Measurements from ENCODE around the gene ARHGAP18. TPM values are rescaled to one million over a fixed set of nuclear protein-coding genes. Genes with fewer than 3 reads are reported as not detected.

The ARHGAP18 gene
- total RNA-seq, 2 experiments from 2014 or later, result 7.5 to 8.1 TPM

DNA sequence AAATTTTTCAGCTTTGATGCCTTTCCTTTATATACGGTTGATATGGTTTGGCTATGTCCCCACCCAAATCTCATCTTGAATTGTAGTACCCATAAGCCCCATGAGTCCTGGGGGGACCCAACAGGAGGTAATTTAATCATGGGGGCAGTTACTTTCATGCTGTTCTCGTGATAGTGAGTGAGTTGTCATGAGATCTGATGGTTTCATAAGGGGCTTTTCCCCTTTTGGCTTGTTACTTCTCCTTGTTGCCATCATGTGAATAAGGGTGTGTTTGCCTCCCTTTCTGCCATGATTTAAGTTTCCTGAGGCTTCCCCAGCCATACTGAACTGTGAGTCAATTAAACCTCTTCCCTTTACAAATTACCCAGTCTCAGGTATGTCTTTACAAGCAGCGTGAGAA is 66.8 kb downstream of the ARHGAP18 start:
- no peak overlapping the region for H3K4me3 Mint-ChIP-seq
- POLR2A ChIA-PET, result no interaction called here
- CTCF ChIA-PET, result no interaction called here

DNA sequence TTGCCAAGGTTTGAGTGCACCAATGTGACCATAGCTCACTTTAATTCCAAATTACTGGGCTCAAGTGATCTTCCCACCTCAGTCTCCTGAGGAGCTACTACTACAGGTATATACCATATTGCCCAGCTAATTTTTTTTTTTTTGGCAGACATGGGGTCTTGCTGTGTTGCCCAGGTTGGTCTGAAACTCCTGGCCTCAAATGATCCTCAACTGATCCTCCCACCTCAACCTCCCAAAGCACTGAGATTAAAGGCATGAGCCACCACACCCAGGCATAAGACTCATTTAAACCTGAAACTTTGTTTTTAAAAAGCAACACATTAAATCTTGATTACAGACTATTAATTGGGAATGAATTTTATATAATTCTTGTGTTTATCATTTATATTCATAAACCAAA is 67.7 kb downstream of the ARHGAP18 start:
- no peak overlapping the region for H3K27ac Mint-ChIP-seq
- DNase-seq, result no peak
- no peaks in the 10 kb centered on the region for H3K4me1 Mint-ChIP-seq
- ChIA-PET POLR2A (no interaction called here), CTCF (no interaction called here)
- no peaks in the 10 kb centered on the region for H3K9me3 Mint-ChIP-seq
- peaks cover 4% of the 10 kb centered on the region for H3K36me3 Mint-ChIP-seq (ENCODE audit: low read depth)
- H3K4me3 Mint-ChIP-seq, result no peak overlapping the region
- H3K27me3 Mint-ChIP-seq, result no peaks in the 10 kb centered on the region

More for the DNA sequence above, 66.8 kb downstream of the ARHGAP18 start:
- H3K4me1 Mint-ChIP-seq, result no peaks in the 10 kb centered on the region
- no peaks in the 10 kb centered on the region for H3K9me3 Mint-ChIP-seq
- H3K27me3 Mint-ChIP-seq, result no peaks in the 10 kb centered on the region
- DNase-seq, result no peak
- no peak overlapping the region for H3K27ac Mint-ChIP-seq
- H3K36me3 Mint-ChIP-seq (ENCODE audit: low read depth), result peaks cover 4% of the 10 kb centered on the region

DNA sequence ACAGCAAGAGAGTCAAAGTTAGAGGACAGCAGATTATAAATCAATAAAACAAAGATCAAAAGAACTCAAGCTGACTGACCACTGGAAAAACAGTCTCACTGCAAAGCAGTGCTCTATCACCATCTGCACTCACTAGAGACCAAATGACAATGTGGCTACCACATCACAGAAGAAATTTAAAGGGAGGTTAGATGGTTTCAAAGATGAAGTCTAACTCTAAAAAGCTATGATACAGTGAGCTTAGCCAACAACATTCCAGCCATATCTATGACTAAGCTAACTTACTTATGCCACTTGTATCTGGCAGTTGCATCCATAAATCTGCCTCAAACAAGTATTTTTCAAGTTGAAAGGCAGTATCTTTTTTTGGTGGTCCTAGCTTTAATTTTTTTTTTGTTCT is 68.6 kb downstream of the ARHGAP18 start:
- CTCF ChIA-PET, result no interaction called here
- H3K27me3 Mint-ChIP-seq, result no peaks in the 10 kb centered on the region
- H3K4me3 Mint-ChIP-seq, result no peak overlapping the region
- H3K27ac Mint-ChIP-seq, result no peak overlapping the region
- H3K4me1 Mint-ChIP-seq, result no peaks in the 10 kb centered on the region
- POLR2A ChIA-PET, result interaction anchor here (0.7 kb wide), 1 partner anchor 20 kb away, joined by 4 read pairs; no protein-coding TSS in a partner anchor
- H3K9me3 Mint-ChIP-seq, result no peaks in the 10 kb centered on the region
- H3K36me3 Mint-ChIP-seq (ENCODE audit: low read depth), result peaks cover 4% of the 10 kb centered on the region
- DNase-seq, result no peak

DNA sequence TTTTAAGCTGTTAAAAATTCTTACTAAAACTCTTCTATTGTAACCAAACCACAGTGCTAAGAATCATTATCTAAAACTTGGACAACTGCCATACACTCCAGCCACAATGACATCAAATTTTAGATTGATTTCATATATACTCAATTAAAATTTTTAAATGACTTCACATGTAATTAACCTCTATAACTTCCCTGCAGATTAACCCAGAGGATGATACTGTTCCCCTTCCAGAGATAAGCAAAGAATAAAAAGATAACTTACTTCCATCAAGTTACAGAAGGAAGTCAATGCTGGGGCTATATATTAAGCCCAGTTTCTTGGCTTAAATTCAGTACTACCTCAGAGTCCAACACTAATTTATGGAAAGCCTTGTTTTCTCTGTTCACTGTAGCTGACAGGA is 71.3 kb downstream of the ARHGAP18 start:
- DNase-seq, result no peak
- ChIA-PET CTCF (no interaction called here), POLR2A (no interaction called here)
- Mint-ChIP-seq H3K36me3 (ENCODE audit: low read depth) (peaks cover 7% of the 10 kb centered on the region), H3K9me3 (no peaks in the 10 kb centered on the region), H3K4me1 (no peaks in the 10 kb centered on the region), H3K27me3 (no peaks in the 10 kb centered on the region), H3K27ac (no peak overlapping the region), H3K4me3 (no peak overlapping the region)

- no peaks in the 10 kb centered on the region for H3K9me3 Mint-ChIP-seq
- no peak for DNase-seq
- no peak overlapping the region for H3K4me3 Mint-ChIP-seq
- H3K27ac Mint-ChIP-seq, result no peak overlapping the region
- CTCF ChIA-PET, result interaction anchor here (0.8 to 1.2 kb wide), 2 partner anchors 17 to 92 kb away, joined by 3 to 4 read pairs; no protein-coding TSS in a partner anchor
- H3K36me3 Mint-ChIP-seq (ENCODE audit: low read depth), result peaks cover 7% of the 10 kb centered on the region
- H3K27me3 Mint-ChIP-seq, result no peaks in the 10 kb centered on the region
- POLR2A ChIA-PET, result no interaction called here
- no peaks in the 10 kb centered on the region for H3K4me1 Mint-ChIP-seq
These were observed 71.8 kb downstream of the ARHGAP18 start for GRCh38 chr6:129638055-129638684.

DNA sequence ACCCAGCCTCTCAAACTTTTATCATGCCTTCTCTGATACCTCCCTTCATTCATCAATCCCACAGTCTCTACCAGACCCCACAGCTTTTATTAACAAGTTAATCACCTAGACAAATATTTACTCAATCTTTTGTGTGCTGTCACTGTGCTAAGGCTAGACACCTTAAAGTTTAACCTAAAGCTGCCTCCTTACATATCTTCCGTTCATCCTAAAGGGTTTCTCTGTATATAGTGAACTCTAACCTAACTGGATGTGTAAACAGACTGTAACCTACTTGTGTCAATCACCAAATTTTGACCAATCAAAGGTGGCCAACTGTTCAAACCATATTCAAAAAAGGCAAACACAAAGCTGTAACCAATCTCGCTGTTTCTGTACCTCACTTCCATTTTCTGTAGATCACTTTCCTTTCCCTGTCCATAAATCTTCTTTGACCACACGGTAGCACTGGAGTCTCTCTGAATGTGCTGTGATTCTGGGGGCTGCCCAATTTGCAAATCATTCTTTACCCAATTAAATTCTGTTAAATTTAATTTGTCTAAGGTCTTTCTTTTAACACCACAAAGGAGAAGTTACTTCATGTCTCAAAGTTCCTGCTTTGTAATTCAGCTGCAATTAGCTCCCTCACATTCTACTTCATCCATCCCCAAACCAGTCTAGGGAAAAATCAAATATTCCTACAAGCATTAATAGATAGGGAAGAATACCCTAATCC is 72.5 kb downstream of the ARHGAP18 start:
- CTCF ChIA-PET, result interaction anchor here (0.8 to 1.2 kb wide), 2 partner anchors 17 to 93 kb away, joined by 3 to 4 read pairs; no protein-coding TSS in a partner anchor
- no peak for DNase-seq
- Mint-ChIP-seq H3K27ac (no peak overlapping the region), H3K4me3 (no peak overlapping the region), H3K27me3 (no peaks in the 10 kb centered on the region), H3K36me3 (ENCODE audit: low read depth) (peaks cover 7% of the 10 kb centered on the region), H3K4me1 (no peaks in the 10 kb centered on the region), H3K9me3 (no peaks in the 10 kb centered on the region)
- POLR2A ChIA-PET, result no interaction called here

GRCh38 chr6:129635396-129636130 is 74.4 kb downstream of the ARHGAP18 start:
- Mint-ChIP-seq H3K27ac (peak overlapping the region; percentile 44), H3K4me3 (no peak overlapping the region), H3K27me3 (no peaks in the 10 kb centered on the region), H3K4me1 (no peaks in the 10 kb centered on the region), H3K9me3 (no peaks in the 10 kb centered on the region), H3K36me3 (ENCODE audit: low read depth) (peaks cover 4% of the 10 kb centered on the region)
- CTCF ChIA-PET, result no interaction called here
- POLR2A ChIA-PET, result interaction anchor here (0.6 kb wide), 1 partner anchor 11 kb away, joined by 3 read pairs; no protein-coding TSS in a partner anchor
- DNase-seq, result no peak

GRCh38 chr6:129634411-129635230 is 75.4 kb downstream of the ARHGAP18 start:
- ChIA-PET CTCF (no interaction called here), POLR2A (no interaction called here)
- H3K4me3 Mint-ChIP-seq, result no peak overlapping the region
- H3K27me3 Mint-ChIP-seq, result no peaks in the 10 kb centered on the region
- no peaks in the 10 kb centered on the region for H3K4me1 Mint-ChIP-seq
- no peaks in the 10 kb centered on the region for H3K9me3 Mint-ChIP-seq
- no peak overlapping the region for H3K27ac Mint-ChIP-seq
- DNase-seq, result no peak
- H3K36me3 Mint-ChIP-seq (ENCODE audit: low read depth), result peaks cover 3% of the 10 kb centered on the region

DNA sequence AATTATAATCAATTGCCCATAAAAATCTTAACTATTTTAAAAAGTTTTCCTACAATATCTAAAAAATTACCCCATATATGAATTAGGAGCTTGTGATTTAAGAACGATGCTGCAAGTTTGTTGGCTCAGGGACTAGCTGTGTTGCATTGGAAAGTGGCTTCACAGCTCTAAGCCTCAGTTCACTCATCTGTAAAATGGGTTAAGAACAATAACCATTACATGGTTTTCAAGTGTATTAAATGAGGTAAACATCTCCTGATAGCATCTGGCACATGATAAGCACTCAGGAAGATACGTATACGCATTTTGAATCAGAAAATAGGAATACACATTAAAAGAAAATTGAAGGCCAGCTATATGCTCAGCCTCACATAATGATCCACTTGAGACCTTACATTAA is 76.4 kb downstream of the ARHGAP18 start:
- Mint-ChIP-seq H3K36me3 (ENCODE audit: low read depth) (peaks cover 3% of the 10 kb centered on the region), H3K27ac (no peak overlapping the region)
- POLR2A ChIA-PET, result no interaction called here

DNA sequence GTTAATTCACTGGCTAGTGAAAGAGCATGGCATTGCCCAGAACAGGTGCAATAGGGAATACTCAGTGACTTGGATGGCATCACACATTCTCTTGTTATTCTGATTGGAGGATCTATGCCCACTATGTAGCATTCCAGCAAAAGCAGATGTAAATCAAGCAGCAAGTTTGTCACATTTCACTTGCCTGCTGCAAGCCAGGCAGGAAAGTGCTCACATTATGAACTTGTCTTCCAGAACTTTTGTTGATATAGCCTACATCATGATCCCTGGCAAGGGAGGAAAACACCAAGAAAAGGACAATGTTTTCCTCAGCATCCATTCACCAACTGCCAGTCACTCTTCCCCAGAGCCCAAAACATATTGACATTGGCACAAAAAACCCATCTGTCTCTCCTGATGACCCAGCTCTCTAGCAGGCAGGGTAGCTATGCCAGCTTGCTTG is 77.8 kb downstream of the ARHGAP18 start:
- no peaks in the 10 kb centered on the region for H3K4me1 Mint-ChIP-seq
- no peaks in the 10 kb centered on the region for H3K27me3 Mint-ChIP-seq
- no peak for DNase-seq
- CTCF ChIA-PET, result no interaction called here
- peaks cover 3% of the 10 kb centered on the region for H3K36me3 Mint-ChIP-seq (ENCODE audit: low read depth)
- H3K27ac Mint-ChIP-seq, result no peak overlapping the region
- H3K4me3 Mint-ChIP-seq, result no peak overlapping the region
- no peaks in the 10 kb centered on the region for H3K9me3 Mint-ChIP-seq
- POLR2A ChIA-PET, result no interaction called here

More for the DNA sequence above, 76.4 kb downstream of the ARHGAP18 start:
- no peaks in the 10 kb centered on the region for H3K4me1 Mint-ChIP-seq
- H3K9me3 Mint-ChIP-seq, result no peaks in the 10 kb centered on the region
- CTCF ChIA-PET, result interaction anchor here (0.6 kb wide), 1 partner anchor 436 kb away, joined by 3 read pairs; no protein-coding TSS in a partner anchor
- no peak overlapping the region for H3K4me3 Mint-ChIP-seq
- no peak for DNase-seq
- no peaks in the 10 kb centered on the region for H3K27me3 Mint-ChIP-seq

DNA sequence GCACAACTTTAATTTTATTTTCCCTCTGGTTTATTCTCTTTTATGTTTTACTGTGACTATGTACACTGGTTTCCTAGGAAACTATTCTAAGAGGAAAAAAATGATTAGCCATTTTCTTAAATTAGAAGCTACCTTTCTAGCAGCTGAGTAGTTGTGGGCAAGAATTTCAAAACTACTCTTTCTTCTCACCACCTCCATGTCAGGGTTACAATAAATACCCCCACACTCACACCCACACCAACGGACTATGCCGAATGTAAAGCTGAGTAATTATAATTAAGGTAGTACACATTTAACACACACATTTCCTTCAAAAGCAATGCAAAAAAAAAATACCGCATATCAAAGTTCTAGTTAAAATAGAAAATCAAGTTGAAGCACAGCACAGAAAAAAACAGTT is 78.9 kb downstream of the ARHGAP18 start:
- no peak overlapping the region for H3K4me3 Mint-ChIP-seq
- ChIA-PET POLR2A (no interaction called here), CTCF (no interaction called here)

GRCh38 chr6:129630596-129630995 is 79.4 kb downstream of the ARHGAP18 start:
- no peaks in the 10 kb centered on the region for H3K4me1 Mint-ChIP-seq
- CTCF ChIA-PET, result no interaction called here
- peaks cover 3% of the 10 kb centered on the region for H3K36me3 Mint-ChIP-seq (ENCODE audit: low read depth)
- POLR2A ChIA-PET, result no interaction called here
- no peak overlapping the region for H3K27ac Mint-ChIP-seq
- H3K4me3 Mint-ChIP-seq, result no peak overlapping the region
- H3K9me3 Mint-ChIP-seq, result no peaks in the 10 kb centered on the region
- H3K27me3 Mint-ChIP-seq, result no peaks in the 10 kb centered on the region
- no peak for DNase-seq

More for the DNA sequence above, 78.9 kb downstream of the ARHGAP18 start:
- H3K4me1 Mint-ChIP-seq, result no peaks in the 10 kb centered on the region
- H3K27me3 Mint-ChIP-seq, result no peaks in the 10 kb centered on the region
- no peak overlapping the region for H3K27ac Mint-ChIP-seq
- H3K36me3 Mint-ChIP-seq (ENCODE audit: low read depth), result peaks cover 3% of the 10 kb centered on the region
- H3K9me3 Mint-ChIP-seq, result no peaks in the 10 kb centered on the region
- DNase-seq, result no peak

All from activated CD4-positive, alpha-beta T cell treated with anti-CD3 and anti-CD28 coated beads, Interleukin-2, amount 10 ng/mL, durations not matched to agents 7 days and 5 days (primary cell).